GM12878 (cell line): Measurements from ENCODE around the gene PHF2. TPM values are rescaled to one million over a fixed set of nuclear protein-coding genes. Genes with fewer than 3 reads are reported as not detected.

Experiments used
- ATAC-seq: fragments of 200-7000 bp; cut with Tn5 transposase; 3 replicates; pipeline ENCODE4 v1.9.1; 2020; ENCODE audit warnings: mild to moderate bottlenecking, moderate library complexity
- BruUV-seq: library from RNA; stranded (reverse); fragments of 400-500 nt; replicated peaks from 2 replicates; lab custom pipeline; 2021; lab: Mats Ljungman, UMichigan
- CTCF ChIA-PET: fragments of 300-600 bp; sonication (Branson Sonifier 250); formaldehyde crosslinking; extraction: SDS; loops from one replicate; lab custom pipeline; 2021; ENCODE audit warnings: inconsistent platforms; lab: Yijun Ruan, JAX
- POLR2A ChIA-PET: fragments of 350-600 bp; formaldehyde crosslinking; extraction: SDS; loops from one replicate; lab custom pipeline; 2021; ENCODE audit warnings: inconsistent platforms; lab: Charles Lee
- RAD21 ChIA-PET: fragments of 300-600 bp; sonication (Branson Sonifier 250); formaldehyde crosslinking; loops from one replicate; lab custom pipeline; 2023; ENCODE audit warnings: antibody characterized with exemption; ENCODE audit not compliant: unreplicated experiment; lab: Charles Lee
- SMC1A ChIA-PET: fragments of 300-600 bp; sonication (Branson Sonifier 250); formaldehyde crosslinking; loops from one replicate; lab custom pipeline; 2023; ENCODE audit not compliant: unreplicated experiment, uncharacterized antibody; lab: Charles Lee
- DNase-seq: peaks from one replicate; pipeline ENCODE4 v3.0.0-alpha.2; 2011; ENCODE audit warnings: low read depth, low spot score
- FAIRE-seq: peaks from 3 replicates; lab custom pipeline; 2011; peaks lifted over from hg19 to GRCh38; lab: Jason Lieb, UNC
- H2AFZ ChIP-seq: 2 replicates; pipeline ENCODE4 v1.6.0; 2011; ENCODE audit warnings: low read depth, low read length, control low read depth; ENCODE audit not compliant: control insufficient read depth
- H3K27ac ChIP-seq: 2 replicates; pipeline ENCODE4 v1.5.1; 2011; ENCODE audit warnings: control low read depth; ENCODE audit not compliant: control insufficient read depth, insufficient read depth
- H3K27me3 ChIP-seq, 2 experiments: replicated peaks in 1 of 2; 2 replicates each; pipeline versions ENCODE4 v1.6.0 to v1.6.1; 2011; ENCODE audit warnings: low read length in 1 of 2; ENCODE audit not compliant: control insufficient read depth in 2 of 2, insufficient read depth in 2 of 2
- H3K36me3 ChIP-seq, 2 experiments: 2 replicates each; pipeline ENCODE4 v1.5.1; 2011; ENCODE audit warnings: low read length in 1 of 2; ENCODE audit not compliant: control insufficient read depth in 2 of 2, insufficient read depth in 2 of 2
- H3K4me1 ChIP-seq: 2 replicates; pipeline ENCODE4 v1.6.1; 2011; ENCODE audit warnings: mild to moderate bottlenecking, low read length, moderate library complexity, mixed read lengths; ENCODE audit not compliant: control insufficient read depth, insufficient read depth
- H3K4me2 ChIP-seq: 2 replicates; pipeline ENCODE4 v1.6.0; 2011; ENCODE audit warnings: control low read depth; ENCODE audit not compliant: control insufficient read depth, insufficient read depth
- H3K4me3 ChIP-seq: fragments of 200-600 bp; sonication (generic); 2 replicates; pipeline ENCODE4 v1.5.1; 2016
- H3K79me2 ChIP-seq: 2 replicates; pipeline ENCODE4 v1.6.0; 2011; ENCODE audit warnings: low read length; ENCODE audit not compliant: control insufficient read depth, insufficient read depth
- H3K9ac ChIP-seq: 2 replicates; pipeline ENCODE4 v1.8.0; 2011; ENCODE audit warnings: low read length, control low read depth, mixed read lengths; ENCODE audit not compliant: control insufficient read depth, insufficient read depth
- H3K9me3 ChIP-seq: replicated peaks from 3 replicates; pipeline ENCODE4 v1.5.1; 2011; ENCODE audit warnings: mild to moderate bottlenecking, low read length; ENCODE audit not compliant: control insufficient read depth, insufficient read depth
- H4K20me1 ChIP-seq: 2 replicates; pipeline ENCODE4 v1.6.0; 2011; ENCODE audit not compliant: control insufficient read depth, insufficient read depth
- ATF7 ChIP-seq: fragments of 450-650 bp; IDR thresholded peaks from 2 replicates; pipeline ENCODE4 v1.6.1; 2016; ENCODE audit warnings: low read depth, mild to moderate bottlenecking
- BACH1 ChIP-seq: fragments of 450-650 bp; IDR thresholded peaks from 2 replicates; pipeline ENCODE4 v1.6.1; 2017; ENCODE audit warnings: mild to moderate bottlenecking, borderline replicate concordance
- FOXM1 ChIP-seq: IDR thresholded peaks from 2 replicates; pipeline ENCODE4 v1.6.1; 2012; ENCODE audit warnings: low read depth, mild to moderate bottlenecking, inconsistent platforms, low read length, moderate library complexity
- POLR2A ChIP-seq: IDR thresholded peaks from 2 replicates; pipeline ENCODE4 v1.6.1; 2011; ENCODE audit warnings: low read depth, mild to moderate bottlenecking, low read length
- TARDBP ChIP-seq: IDR thresholded peaks from 2 replicates; pipeline ENCODE4 v1.6.1; 2016; ENCODE audit warnings: borderline replicate concordance
- YBX1 ChIP-seq: fragments of 450-650 bp; IDR thresholded peaks from 2 replicates; pipeline ENCODE4 v1.6.1; 2016; ENCODE audit warnings: antibody characterized with exemption
- ZBTB40 ChIP-seq: fragments of 450-650 bp; IDR thresholded peaks from 2 replicates; pipeline ENCODE4 v1.6.1; 2016; ENCODE audit warnings: mild to moderate bottlenecking, moderate library complexity, borderline replicate concordance
- WGBS: methylation state at CpG from one replicate; pipeline ENCODE4 v1.1.6; 2016; ENCODE audit warnings: low lambda C conversion rate; ENCODE audit not compliant: insufficient replicate concordance, insufficient coverage; ENCODE audit errors: missing lambda C conversion rate; 5-methylcytosine and 5-hydroxymethylcytosine counted together
- in situ Hi-C: fragments of 300-500 bp; cut with MboI; formaldehyde crosslinking; loops from 9 replicates; pipeline ENCODE4 v1.14.3; 2018; ENCODE audit warnings: mixed read lengths
- intact Hi-C: fragments of 100-400 bp; cut with micrococcal nuclease; formaldehyde crosslinking; loops from one replicate; pipeline ENCODE4 v1.14.2; 2022; ENCODE audit not compliant: unreplicated experiment
- polyA plus RNA-seq, 11 experiments: library from polyadenylated mRNA; depleted of rRNA in 4 of 11; unstranded in 6 of 11; stranded (reverse) in 5 of 11; fragments of >200 nt; fragmentation: Nextera tagmentation in 4 of 11; fragmentation: Illumina TruSeq in 1 of 11; extraction: Ambion mirVana in 4 of 11; extraction: Trizol in 1 of 11; gene quantifications; 1 replicate in 1 of 11; 2 replicates in 10 of 11; pipeline versions ENCODE4 v1.2.1 to v1.2.3, GENCODE V29; 2011 to 2016; ENCODE audit warnings: inconsistent platforms in 2 of 11, missing spikeins in 2 of 11, low read depth in 1 of 11
- total RNA-seq, 4 experiments: library from RNA; depleted of rRNA in 3 of 4; stranded (reverse); fragments of >200 nt in 3 of 4; fragmentation: Illumina TruSeq in 1 of 4; extraction: Trizol in 1 of 4; gene quantifications; 2 replicates each; pipeline versions ENCODE4 v1.2.1 to v1.2.3, GENCODE V29; 2013 to 2021
- TF ChIP-seq, protein P1 (sequence below): fragments of 450-650 bp; IDR thresholded peaks from 2 replicates; pipeline ENCODE4 v1.6.1; 2017; ENCODE audit warnings: mild to moderate bottlenecking

The PHF2 gene
- total and polyA plus RNA-seq, 10 of the 15 experiments (the other 5 are each of a cell fraction or from before 2014, with no cell fraction given), result 0.34 to 13.3 (median 5.5) TPM

GRCh38 chr9:93580654-93581380 is 4.4 kb downstream of the PHF2 start:
- H4K20me1 ChIP-seq, result no peaks in the 10 kb centered on the region
- no peak for TF ChIP-seq TARDBP
- TF ChIP-seq, protein P1, sequence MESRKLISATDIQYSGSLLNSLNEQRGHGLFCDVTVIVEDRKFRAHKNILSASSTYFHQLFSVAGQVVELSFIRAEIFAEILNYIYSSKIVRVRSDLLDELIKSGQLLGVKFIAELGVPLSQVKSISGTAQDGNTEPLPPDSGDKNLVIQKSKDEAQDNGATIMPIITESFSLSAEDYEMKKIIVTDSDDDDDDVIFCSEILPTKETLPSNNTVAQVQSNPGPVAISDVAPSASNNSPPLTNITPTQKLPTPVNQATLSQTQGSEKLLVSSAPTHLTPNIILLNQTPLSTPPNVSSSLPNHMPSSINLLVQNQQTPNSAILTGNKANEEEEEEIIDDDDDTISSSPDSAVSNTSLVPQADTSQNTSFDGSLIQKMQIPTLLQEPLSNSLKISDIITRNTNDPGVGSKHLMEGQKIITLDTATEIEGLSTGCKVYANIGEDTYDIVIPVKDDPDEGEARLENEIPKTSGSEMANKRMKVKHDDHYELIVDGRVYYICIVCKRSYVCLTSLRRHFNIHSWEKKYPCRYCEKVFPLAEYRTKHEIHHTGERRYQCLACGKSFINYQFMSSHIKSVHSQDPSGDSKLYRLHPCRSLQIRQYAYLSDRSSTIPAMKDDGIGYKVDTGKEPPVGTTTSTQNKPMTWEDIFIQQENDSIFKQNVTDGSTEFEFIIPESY, result no peak
- TF ChIP-seq ZBTB40, result no peak
- TF ChIP-seq BACH1, result no peak
- TF ChIP-seq FOXM1, result no peak
- TF ChIP-seq POLR2A, result no peak
- no peak for TF ChIP-seq ATF7
- no peak for TF ChIP-seq YBX1
- no peak overlapping the region for H3K4me3 ChIP-seq
- H3K9ac ChIP-seq, result no peak overlapping the region
- RAD21 ChIA-PET, result no interaction called here
- peaks cover 2% of the 10 kb centered on the region; the same call in 2 of the 3 replicates for H3K9me3 ChIP-seq
- CTCF ChIA-PET, result interaction anchor here (4.5 kb wide), 1 partner anchor 15 kb away, joined by 24 read pairs; no protein-coding TSS in a partner anchor
- H3K4me1 ChIP-seq, result peaks cover 5% of the 10 kb centered on the region; the same call in 1 of the 2 replicates
- H2AFZ ChIP-seq, result no peak overlapping the region
- peaks cover 6% of the 10 kb centered on the region for H3K79me2 ChIP-seq
- in situ Hi-C loops, result no loop called here
- POLR2A ChIA-PET, result interaction anchor here (1.7 kb wide), 1 partner anchor 14 kb away, joined by 7 read pairs; no protein-coding TSS in a partner anchor
- FAIRE-seq, result no peak
- intact Hi-C loops, result no loop called here
- no peak overlapping the region for H3K27ac ChIP-seq
- 76% methylated on average over 10 of the region's 10 CpGs for WGBS
- DNase-seq, result no peak
- no peak for ATAC-seq
- no peaks in the 10 kb centered on the region for H3K36me3 ChIP-seq
- no peak overlapping the region for H3K4me2 ChIP-seq
- SMC1A ChIA-PET, result interaction anchor here (1.0 kb wide), 1 partner anchor 20 kb away, joined by 4 read pairs; no protein-coding TSS in a partner anchor
- no TSS peak for BruUV-seq
- H3K27me3 ChIP-seq, result no peaks in the 10 kb centered on the region
